Measurements from ENCODE around the gene PREP.

PREP gene

GRCh38 chr6:105269390-105269789, 133.5 kb downstream of the PREP start:
- Histone ChIP-seq H3K4me3 (ENCODE audit: low read depth, low read length) (no peak overlapping the region), H3K4me1 (ENCODE audit: control insufficient read depth, insufficient read depth, low read length) (no peaks in the 10 kb centered on the region; the same call in 1 of the 2 replicates), H3K9me3 (ENCODE audit: control insufficient read depth, insufficient read depth, low read depth, low read length) (no peaks in the 10 kb centered on the region), H3K36me3 (ENCODE audit: control insufficient read depth in 2 of 2, insufficient read depth in 1 of 2, low read length in 2 of 2) (no peaks in the 10 kb centered on the region), H3K27ac (ENCODE audit: extremely low read depth, low read depth, low read length) (no peak overlapping the region)
- ChIA-PET POLR2A (no interaction called here), CTCF (interaction anchor here (1.0 kb wide), 1 partner anchor 181 kb away, joined by 3 read pairs; no protein-coding TSS in a partner anchor)
- TF ChIP-seq SETDB1 (IDR thresholded peaks at IDR 0.05; ENCODE audit: insufficient read length, low read length) (no peak), ZEB2 (tag by site-specific recombination; IDR thresholded peaks at IDR 0.05) (no peak), GLIS2 (tag by site-specific recombination; IDR thresholded peaks at IDR 0.05) (no peak), ZBTB21 (tag by site-specific recombination; IDR thresholded peaks at IDR 0.05) (no peak), GLI4 (tag by site-specific recombination; IDR thresholded peaks at IDR 0.05) (no peak), ATF2 (tag by site-specific recombination; IDR thresholded peaks at IDR 0.05; ENCODE audit: low read depth) (no peak), ZNF473 (tag by site-specific recombination; IDR thresholded peaks at IDR 0.05) (no peak)

DNA sequence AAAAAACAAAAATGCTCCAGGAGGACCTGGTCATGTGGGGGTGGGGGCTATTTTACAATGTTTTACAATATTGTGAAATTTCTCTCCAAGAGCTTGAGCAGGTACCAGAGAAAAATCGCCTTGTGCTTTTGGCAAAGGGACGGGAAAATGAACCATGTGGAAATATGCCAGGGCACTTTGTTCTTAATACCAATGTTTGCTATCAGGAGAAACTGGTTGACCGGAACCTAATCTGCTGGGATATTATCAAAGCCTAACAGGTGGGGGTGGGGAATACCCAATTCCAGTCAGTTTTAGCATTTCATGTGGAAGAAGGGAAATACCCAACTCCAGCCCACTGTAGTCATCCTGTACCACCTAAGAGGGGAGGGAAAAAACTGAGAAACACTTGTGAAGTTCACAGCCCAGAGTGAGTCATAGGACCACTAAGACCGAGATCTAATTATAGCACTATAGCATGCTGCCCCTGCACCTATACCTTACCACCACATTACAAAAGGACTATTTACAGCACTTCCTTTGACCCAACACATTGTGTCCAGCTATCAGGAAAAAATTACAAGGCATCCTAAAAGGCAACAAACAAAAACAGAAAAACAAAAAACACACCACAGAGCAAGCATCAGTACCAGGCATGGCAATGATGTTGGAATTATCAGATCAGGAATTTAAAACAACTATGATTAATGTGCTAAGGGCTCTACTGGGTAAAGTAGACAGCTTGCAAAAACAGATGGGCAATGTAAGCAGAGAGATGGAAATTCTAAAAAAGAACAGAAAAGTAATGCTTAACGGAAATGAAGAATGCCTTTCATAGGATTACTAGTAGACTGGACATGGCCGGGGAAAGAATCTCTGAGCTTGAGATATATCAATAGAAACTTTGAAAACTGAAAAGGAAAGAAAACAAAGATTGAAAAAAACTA, 138.9 kb downstream of the PREP start:
- Histone ChIP-seq H3K9me3 (ENCODE audit: control insufficient read depth, insufficient read depth, low read depth, low read length) (no peaks in the 10 kb centered on the region), H3K27ac (ENCODE audit: extremely low read depth, low read depth, low read length) (no peak overlapping the region), H3K4me3 (ENCODE audit: low read depth, low read length) (no peak overlapping the region), H3K36me3 (ENCODE audit: control insufficient read depth in 2 of 2, insufficient read depth in 1 of 2, low read length in 2 of 2) (no peaks in the 10 kb centered on the region), H3K4me1 (ENCODE audit: control insufficient read depth, insufficient read depth, low read length) (peaks cover 9% of the 10 kb centered on the region)
- POLR2A ChIA-PET = no interaction called here
- CTCF ChIA-PET = interaction anchor here (0.7 kb wide), 1 partner anchor 62 kb away, joined by 3 read pairs; no protein-coding TSS in a partner anchor
- 0 out of 2 replicates have a peak, but pooled peaks have one; percentile 11 for TF ChIP-seq RBAK (tag by site-specific recombination; IDR thresholded peaks at IDR 0.05)
- TF ChIP-seq TRIM28 (IDR thresholded peaks at IDR 0.05; ENCODE audit: borderline replicate concordance, low read length) = 0 out of 2 replicates have a peak, but pooled peaks have one; percentile 53
- TF ChIP-seq HOXC10 (CRISPR knock-in tag; IDR thresholded peaks at IDR 0.05) = no peak

DNA sequence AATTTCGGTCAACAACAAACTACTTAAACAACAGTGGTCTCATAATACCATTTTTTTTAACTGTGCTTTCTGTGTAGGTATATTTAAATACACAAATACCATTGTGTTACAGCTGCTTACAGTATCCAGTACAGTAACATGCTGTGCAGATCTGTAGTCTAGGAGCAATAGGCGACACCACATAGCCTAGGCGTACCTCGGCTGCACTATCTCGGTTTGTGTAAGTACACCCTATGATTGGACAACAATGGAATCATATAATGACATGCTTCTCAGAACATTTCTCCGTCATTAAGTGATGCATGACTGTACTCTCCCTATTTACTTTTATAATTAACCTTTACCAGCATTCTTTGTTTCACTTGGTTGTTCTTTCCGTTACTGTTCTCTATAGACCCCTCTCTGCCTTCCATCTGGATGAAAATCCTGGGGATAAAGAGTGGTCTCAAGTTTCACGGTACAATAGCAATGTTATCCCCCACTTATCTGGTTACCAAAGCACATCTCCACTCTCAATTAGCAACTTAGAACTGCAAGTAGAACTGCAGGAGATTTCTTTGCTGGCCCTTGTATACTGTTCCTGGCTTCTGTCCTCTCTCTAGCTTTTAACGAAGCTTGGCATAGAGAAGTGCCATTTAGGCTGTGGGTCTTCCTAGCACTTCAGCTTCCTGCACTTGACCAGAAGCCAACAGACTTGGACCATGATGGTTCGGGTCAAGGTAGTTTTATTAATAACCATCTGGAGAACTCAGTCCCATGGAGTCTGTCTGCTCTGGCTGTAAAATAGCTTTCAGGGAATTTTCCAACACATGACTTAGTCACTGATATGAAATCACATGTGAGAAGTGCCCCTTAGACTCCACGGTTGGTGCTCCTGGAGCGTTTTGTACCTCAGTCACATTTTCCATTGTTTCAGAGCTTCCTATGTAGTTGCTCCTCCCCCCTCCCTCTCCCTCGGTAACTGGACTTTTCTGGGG, 142.7 kb downstream of the PREP start:
- no peaks in the 10 kb centered on the region for H3K36me3 ChIP-seq (ENCODE audit: control insufficient read depth in 2 of 2, insufficient read depth in 1 of 2, low read length in 2 of 2)
- peaks cover 19% of the 10 kb centered on the region for H3K4me1 ChIP-seq (ENCODE audit: control insufficient read depth, insufficient read depth, low read length)
- H3K4me3 ChIP-seq (ENCODE audit: low read depth, low read length) = no peak overlapping the region
- no peaks in the 10 kb centered on the region for H3K9me3 ChIP-seq (ENCODE audit: control insufficient read depth, insufficient read depth, low read depth, low read length)
- ChIA-PET POLR2A (no interaction called here), CTCF (interaction anchor here (0.6 kb wide), 1 partner anchor 58 kb away, joined by 4 read pairs; no protein-coding TSS in a partner anchor)
- H3K27ac ChIP-seq (ENCODE audit: extremely low read depth, low read depth, low read length) = no peak overlapping the region
- TF ChIP-seq ZNF785 (tag by site-specific recombination; IDR thresholded peaks at IDR 0.05) (no peak), ZNF600 (tag by site-specific recombination; IDR thresholded peaks at IDR 0.05) (no peak), ZNF549 (tag by site-specific recombination; IDR thresholded peaks at IDR 0.05) (no peak), ZNF311 (tag by site-specific recombination; IDR thresholded peaks at IDR 0.05; ENCODE audit: borderline replicate concordance) (no peak), ZNF266 (tag by site-specific recombination; IDR thresholded peaks at IDR 0.05; ENCODE audit: low read depth) (no peak), ZNF157 (tag by site-specific recombination; IDR thresholded peaks at IDR 0.05) (no peak), RBAK (tag by site-specific recombination; IDR thresholded peaks at IDR 0.05) (no peak), ZBTB20 (tag by site-specific recombination; IDR thresholded peaks at IDR 0.05) (no peak), ZNF10 (tag by site-specific recombination; IDR thresholded peaks at IDR 0.05) (no peak), HOXD13 (CRISPR knock-in tag; IDR thresholded peaks at IDR 0.05; ENCODE audit: borderline replicate concordance) (no peak), ZNF114 (tag by site-specific recombination; IDR thresholded peaks at IDR 0.05) (no peak), SETDB1 (IDR thresholded peaks at IDR 0.05; ENCODE audit: insufficient read length, low read length) (peak; percentile 38)
- TF ChIP-seq, protein P1, sequence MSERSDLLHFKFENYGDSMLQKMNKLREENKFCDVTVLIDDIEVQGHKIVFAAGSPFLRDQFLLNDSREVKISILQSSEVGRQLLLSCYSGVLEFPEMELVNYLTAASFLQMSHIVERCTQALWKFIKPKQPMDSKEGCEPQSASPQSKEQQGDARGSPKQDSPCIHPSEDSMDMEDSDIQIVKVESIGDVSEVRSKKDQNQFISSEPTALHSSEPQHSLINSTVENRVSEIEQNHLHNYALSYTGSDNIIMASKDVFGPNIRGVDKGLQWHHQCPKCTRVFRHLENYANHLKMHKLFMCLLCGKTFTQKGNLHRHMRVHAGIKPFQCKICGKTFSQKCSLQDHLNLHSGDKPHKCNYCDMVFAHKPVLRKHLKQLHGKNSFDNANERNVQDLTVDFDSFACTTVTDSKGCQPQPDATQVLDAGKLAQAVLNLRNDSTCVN (tag by site-specific recombination; optimal IDR thresholded peaks at IDR 0.05) = no peak
- TF ChIP-seq, protein P2, sequence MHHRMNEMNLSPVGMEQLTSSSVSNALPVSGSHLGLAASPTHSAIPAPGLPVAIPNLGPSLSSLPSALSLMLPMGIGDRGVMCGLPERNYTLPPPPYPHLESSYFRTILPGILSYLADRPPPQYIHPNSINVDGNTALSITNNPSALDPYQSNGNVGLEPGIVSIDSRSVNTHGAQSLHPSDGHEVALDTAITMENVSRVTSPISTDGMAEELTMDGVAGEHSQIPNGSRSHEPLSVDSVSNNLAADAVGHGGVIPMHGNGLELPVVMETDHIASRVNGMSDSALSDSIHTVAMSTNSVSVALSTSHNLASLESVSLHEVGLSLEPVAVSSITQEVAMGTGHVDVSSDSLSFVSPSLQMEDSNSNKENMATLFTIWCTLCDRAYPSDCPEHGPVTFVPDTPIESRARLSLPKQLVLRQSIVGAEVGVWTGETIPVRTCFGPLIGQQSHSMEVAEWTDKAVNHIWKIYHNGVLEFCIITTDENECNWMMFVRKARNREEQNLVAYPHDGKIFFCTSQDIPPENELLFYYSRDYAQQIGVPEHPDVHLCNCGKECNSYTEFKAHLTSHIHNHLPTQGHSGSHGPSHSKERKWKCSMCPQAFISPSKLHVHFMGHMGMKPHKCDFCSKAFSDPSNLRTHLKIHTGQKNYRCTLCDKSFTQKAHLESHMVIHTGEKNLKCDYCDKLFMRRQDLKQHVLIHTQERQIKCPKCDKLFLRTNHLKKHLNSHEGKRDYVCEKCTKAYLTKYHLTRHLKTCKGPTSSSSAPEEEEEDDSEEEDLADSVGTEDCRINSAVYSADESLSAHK (tag by site-specific recombination; IDR thresholded peaks at IDR 0.05) = no peak
- TF ChIP-seq, protein P3, sequence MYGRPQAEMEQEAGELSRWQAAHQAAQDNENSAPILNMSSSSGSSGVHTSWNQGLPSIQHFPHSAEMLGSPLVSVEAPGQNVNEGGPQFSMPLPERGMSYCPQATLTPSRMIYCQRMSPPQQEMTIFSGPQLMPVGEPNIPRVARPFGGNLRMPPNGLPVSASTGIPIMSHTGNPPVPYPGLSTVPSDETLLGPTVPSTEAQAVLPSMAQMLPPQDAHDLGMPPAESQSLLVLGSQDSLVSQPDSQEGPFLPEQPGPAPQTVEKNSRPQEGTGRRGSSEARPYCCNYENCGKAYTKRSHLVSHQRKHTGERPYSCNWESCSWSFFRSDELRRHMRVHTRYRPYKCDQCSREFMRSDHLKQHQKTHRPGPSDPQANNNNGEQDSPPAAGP (tag by site-specific recombination; IDR thresholded peaks at IDR 0.05) = no peak
